DOHH2 (cell line): ENCODE measurements around the gene RAD1.

Source experiments
- EZH2phosphoT487 ChIP-seq: fragments of 200-600 bp; sonication (generic); IDR thresholded peaks from 2 replicates; pipeline ENCODE4 v1.6.1; 2017; ENCODE audit warnings: borderline replicate concordance, mild to moderate bottlenecking, antibody characterized with exemption, low read length, moderate library complexity, mixed read lengths
- TF ChIP-seq, protein P1 (sequence below): fragments of 200-600 bp; sonication (generic); IDR thresholded peaks from one replicate; pipeline ENCODE4 v1.5.1; 2014; ENCODE audit warnings: antibody characterized with exemption, mild to moderate bottlenecking, low read depth, low read length; ENCODE audit not compliant: poor library complexity, severe bottlenecking

DNA sequence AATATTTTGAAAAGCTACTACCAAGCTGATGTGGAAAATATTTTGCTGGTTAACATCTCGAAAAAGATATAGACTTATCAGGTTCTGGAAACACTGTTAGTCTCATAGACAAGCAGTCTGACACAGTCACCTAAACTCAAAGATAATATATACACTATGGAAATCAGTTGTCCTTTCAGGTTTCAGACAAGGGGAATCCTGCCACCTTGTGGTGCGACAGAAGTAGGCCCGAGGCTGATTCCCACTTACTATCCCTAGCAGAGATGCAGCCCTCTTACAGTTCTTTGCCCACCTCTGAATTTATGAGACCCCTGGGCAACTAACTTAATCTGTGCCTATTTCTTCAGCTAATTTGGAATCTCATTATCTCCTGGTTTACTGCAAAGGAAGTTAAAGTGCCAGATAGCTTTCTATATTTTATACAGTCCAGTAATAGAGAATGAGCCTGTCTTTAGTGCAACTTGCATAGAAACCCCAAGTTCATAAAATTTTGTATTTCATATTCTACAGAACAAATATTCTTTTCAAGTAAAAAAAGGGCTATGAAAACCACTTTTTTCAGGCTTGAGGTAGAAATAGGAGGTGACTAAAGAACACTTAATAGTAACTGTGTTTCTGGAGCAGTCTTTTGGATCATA is 16.9 kb downstream of the RAD1 start:
- TF ChIP-seq, protein P1, sequence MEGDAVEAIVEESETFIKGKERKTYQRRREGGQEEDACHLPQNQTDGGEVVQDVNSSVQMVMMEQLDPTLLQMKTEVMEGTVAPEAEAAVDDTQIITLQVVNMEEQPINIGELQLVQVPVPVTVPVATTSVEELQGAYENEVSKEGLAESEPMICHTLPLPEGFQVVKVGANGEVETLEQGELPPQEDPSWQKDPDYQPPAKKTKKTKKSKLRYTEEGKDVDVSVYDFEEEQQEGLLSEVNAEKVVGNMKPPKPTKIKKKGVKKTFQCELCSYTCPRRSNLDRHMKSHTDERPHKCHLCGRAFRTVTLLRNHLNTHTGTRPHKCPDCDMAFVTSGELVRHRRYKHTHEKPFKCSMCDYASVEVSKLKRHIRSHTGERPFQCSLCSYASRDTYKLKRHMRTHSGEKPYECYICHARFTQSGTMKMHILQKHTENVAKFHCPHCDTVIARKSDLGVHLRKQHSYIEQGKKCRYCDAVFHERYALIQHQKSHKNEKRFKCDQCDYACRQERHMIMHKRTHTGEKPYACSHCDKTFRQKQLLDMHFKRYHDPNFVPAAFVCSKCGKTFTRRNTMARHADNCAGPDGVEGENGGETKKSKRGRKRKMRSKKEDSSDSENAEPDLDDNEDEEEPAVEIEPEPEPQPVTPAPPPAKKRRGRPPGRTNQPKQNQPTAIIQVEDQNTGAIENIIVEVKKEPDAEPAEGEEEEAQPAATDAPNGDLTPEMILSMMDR = peak; percentile 83
- no peak for TF ChIP-seq EZH2phosphoT487
